Stimulated activated CD8-positive, alpha-beta memory T cell treated with anti-CD3 and anti-CD28 coated beads, Interleukin-15, amount 100 ng/mL, for 48 hours (primary cell): ENCODE data around the gene MED20.
"Not testable (repeated sequence)": the region's sequence is repeated elsewhere in the genome, so short reads cannot be mapped to it uniquely, and the experiment has no call there.

Experiments used
- DNase-seq, 2 donors: peaks; one replicate each; pipeline ENCODE4 v3.0.0-alpha.2; 2020; ENCODE audit warnings: low read depth in 2 of 2

Gene MED20

GRCh38 chr6:41920921-41921711 lies at the start of gene MED20, which contains the start of gene BYSL:
MED20 (minus strand) TSS chr6:41921139; CDS start chr6:41921018, 121 bp downstream.
BYSL (plus strand) TSS chr6:41921499; CDS start chr6:41921563, 64 bp downstream.
- DNase-seq: peak; percentile 85

- peak; percentile 53 to 56 for DNase-seq
Measured at GRCh38 chr6:41970436-41970846, 49.5 kb upstream of the MED20 start.

- DNase-seq: no peak
Measured at GRCh38 chr6:41967312-41968287, 46.7 kb upstream of the MED20 start.

GRCh38 chr6:41966961-41967311 lies 46.0 kb upstream of the MED20 start:
- DNase-seq: no peak

GRCh38 chr6:41966214-41966920 lies 45.4 kb upstream of the MED20 start:
- no peak for DNase-seq

GRCh38 chr6:41965429-41966213 lies 44.7 kb upstream of the MED20 start:
- no peak for DNase-seq

- DNase-seq: no peak
Measured at GRCh38 chr6:41964201-41964887, 43.4 kb upstream of the MED20 start.

GRCh38 chr6:41963371-41963770 lies 42.4 kb upstream of the MED20 start:
- no peak for DNase-seq

- DNase-seq: no peak
Measured at GRCh38 chr6:41960028-41960427, 39.1 kb upstream of the MED20 start.

- DNase-seq: no peak
Measured at GRCh38 chr6:41958022-41958856, 37.3 kb upstream of the MED20 start.

- DNase-seq: no peak
Measured at GRCh38 chr6:41957117-41957516, 36.2 kb upstream of the MED20 start.

GRCh38 chr6:41955412-41955811 lies 34.5 kb upstream of the MED20 start:
- no peak for DNase-seq

- no peak for DNase-seq
Measured at GRCh38 chr6:41954668-41955067, 33.7 kb upstream of the MED20 start.

GRCh38 chr6:41947581-41948220 lies 26.8 kb upstream of the MED20 start:
- no peak for DNase-seq

- DNase-seq: no peak
Measured at GRCh38 chr6:41943456-41943855, 22.5 kb upstream of the MED20 start.

GRCh38 chr6:41942882-41943281 lies 21.9 kb upstream of the MED20 start:
- not testable (repeated sequence) for DNase-seq

GRCh38 chr6:41942067-41942851 lies 21.3 kb upstream of the MED20 start:
- DNase-seq: no peak
